Measurements from ENCODE around the gene TMUB1. TPM values are rescaled to one million over a fixed set of nuclear protein-coding genes. Genes with fewer than 3 reads are reported as not detected.

Gene TMUB1
- total and polyA plus RNA-seq, 9 of the 15 experiments (the other 6 are each of a cell fraction or from before 2014, with no cell fraction given): 0.14 to 241 (median 74.1) TPM

DNA sequence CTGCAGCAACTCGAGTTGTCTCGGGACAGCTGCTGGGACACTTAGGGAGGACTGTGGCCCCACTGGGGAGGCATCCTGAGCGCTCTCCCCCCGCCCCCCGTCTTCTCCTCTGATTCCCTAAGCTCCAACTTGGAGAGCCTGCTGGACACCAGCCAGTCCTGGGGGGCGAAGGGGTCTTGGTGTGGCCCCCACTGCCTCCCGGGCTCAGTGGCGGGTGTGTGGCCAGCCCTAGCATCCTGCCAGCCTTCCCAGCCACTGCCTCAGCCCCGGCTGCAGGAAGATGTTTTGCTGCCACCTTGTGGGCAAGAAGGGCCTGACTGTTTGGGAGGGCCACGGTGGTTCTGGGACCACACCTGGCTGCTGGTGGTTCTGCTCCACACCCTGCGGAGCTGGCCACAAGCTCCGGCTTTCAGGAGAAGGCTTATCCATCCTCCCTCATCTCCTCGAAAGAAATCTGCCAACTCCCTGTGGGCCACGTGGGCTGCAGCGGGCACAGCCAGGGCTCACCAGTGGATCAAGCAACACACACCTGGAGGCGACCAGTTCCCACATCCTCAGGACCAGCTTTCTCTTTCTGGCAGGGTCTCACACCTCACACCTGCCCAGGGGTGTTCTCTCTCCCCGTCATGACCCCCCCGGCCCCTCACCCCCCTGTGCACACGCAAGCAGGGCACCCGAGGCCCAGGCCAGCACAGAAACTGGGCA lies 27.8 kb upstream of the TMUB1 start (continued):
- TF ChIP-seq, protein P1, sequence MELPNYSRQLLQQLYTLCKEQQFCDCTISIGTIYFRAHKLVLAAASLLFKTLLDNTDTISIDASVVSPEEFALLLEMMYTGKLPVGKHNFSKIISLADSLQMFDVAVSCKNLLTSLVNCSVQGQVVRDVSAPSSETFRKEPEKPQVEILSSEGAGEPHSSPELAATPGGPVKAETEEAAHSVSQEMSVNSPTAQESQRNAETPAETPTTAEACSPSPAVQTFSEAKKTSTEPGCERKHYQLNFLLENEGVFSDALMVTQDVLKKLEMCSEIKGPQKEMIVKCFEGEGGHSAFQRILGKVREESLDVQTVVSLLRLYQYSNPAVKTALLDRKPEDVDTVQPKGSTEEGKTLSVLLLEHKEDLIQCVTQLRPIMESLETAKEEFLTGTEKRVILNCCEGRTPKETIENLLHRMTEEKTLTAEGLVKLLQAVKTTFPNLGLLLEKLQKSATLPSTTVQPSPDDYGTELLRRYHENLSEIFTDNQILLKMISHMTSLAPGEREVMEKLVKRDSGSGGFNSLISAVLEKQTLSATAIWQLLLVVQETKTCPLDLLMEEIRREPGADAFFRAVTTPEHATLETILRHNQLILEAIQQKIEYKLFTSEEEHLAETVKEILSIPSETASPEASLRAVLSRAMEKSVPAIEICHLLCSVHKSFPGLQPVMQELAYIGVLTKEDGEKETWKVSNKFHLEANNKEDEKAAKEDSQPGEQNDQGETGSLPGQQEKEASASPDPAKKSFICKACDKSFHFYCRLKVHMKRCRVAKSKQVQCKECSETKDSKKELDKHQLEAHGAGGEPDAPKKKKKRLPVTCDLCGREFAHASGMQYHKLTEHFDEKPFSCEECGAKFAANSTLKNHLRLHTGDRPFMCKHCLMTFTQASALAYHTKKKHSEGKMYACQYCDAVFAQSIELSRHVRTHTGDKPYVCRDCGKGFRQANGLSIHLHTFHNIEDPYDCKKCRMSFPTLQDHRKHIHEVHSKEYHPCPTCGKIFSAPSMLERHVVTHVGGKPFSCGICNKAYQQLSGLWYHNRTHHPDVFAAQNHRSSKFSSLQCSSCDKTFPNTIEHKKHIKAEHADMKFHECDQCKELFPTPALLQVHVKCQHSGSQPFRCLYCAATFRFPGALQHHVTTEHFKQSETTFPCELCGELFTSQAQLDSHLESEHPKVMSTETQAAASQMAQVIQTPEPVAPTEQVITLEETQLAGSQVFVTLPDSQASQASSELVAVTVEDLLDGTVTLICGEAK (IDR thresholded peaks at IDR 0.05): no peak
- TF ChIP-seq, protein P1 (CRISPR knock-in tag; IDR thresholded peaks at IDR 0.05): no peak
- TF ChIP-seq HIVEP1 (CRISPR knock-in tag; IDR thresholded peaks at IDR 0.05): no peak
- no peak for TF ChIP-seq ZBTB17 (CRISPR knock-in tag; IDR thresholded peaks at IDR 0.05)
- TF ChIP-seq HNRNPLL (IDR thresholded peaks at IDR 0.05; ENCODE audit: low read depth, low read length, poor library complexity, severe bottlenecking): no peak
- TF ChIP-seq, protein P2, sequence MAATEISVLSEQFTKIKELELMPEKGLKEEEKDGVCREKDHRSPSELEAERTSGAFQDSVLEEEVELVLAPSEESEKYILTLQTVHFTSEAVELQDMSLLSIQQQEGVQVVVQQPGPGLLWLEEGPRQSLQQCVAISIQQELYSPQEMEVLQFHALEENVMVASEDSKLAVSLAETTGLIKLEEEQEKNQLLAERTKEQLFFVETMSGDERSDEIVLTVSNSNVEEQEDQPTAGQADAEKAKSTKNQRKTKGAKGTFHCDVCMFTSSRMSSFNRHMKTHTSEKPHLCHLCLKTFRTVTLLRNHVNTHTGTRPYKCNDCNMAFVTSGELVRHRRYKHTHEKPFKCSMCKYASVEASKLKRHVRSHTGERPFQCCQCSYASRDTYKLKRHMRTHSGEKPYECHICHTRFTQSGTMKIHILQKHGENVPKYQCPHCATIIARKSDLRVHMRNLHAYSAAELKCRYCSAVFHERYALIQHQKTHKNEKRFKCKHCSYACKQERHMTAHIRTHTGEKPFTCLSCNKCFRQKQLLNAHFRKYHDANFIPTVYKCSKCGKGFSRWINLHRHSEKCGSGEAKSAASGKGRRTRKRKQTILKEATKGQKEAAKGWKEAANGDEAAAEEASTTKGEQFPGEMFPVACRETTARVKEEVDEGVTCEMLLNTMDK (IDR thresholded peaks at IDR 0.05; ENCODE audit: borderline replicate concordance, insufficient read depth, low read depth, low read length, poor library complexity, severe bottlenecking): peak; percentile 72
- peak; percentile 27; the same call in 1 of the 2 replicates for TF ChIP-seq L3MBTL2 (IDR thresholded peaks at IDR 0.05)
- TF ChIP-seq, protein P3, sequence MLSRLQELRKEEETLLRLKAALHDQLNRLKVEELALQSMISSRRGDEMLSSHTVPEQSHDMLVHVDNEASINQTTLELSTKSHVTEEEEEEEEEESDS (CRISPR knock-in tag; IDR thresholded peaks at IDR 0.05): no peak
- no peak for TF ChIP-seq DDX20 (tag; IDR thresholded peaks at IDR 0.05; ENCODE audit: low read depth)
- peak; percentile 33; the same call in 1 of the 2 replicates for TF ChIP-seq MYC (IDR thresholded peaks at IDR 0.05; ENCODE audit: low read depth, low read length)
- no peak for TF ChIP-seq MYC (CRISPR knock-in tag; IDR thresholded peaks at IDR 0.05; ENCODE audit: borderline replicate concordance, low read depth)
- TF ChIP-seq ZNF584 (CRISPR knock-in tag; IDR thresholded peaks at IDR 0.05; ENCODE audit: low read depth): no peak
- no peak for TF ChIP-seq BRCA1 (IDR thresholded peaks at IDR 0.05)
- TF ChIP-seq BRCA1 (CRISPR knock-in tag; IDR thresholded peaks at IDR 0.05): no peak
- TF ChIP-seq SMC3 (conservative IDR thresholded peaks at IDR 0.05; ENCODE audit: insufficient read depth, low read depth, low read length): peak; percentile 96
- no peak for TF ChIP-seq ZNF436 (CRISPR knock-in tag; IDR thresholded peaks at IDR 0.05)
- TF ChIP-seq POLR2H (tag; IDR thresholded peaks at IDR 0.05; ENCODE audit: low read depth): no peak

All from K562 (cell line).